Measurements from ENCODE around the gene MOGAT3. TPM values are rescaled to one million over a fixed set of nuclear protein-coding genes. Genes with fewer than 3 reads are reported as not detected.

MOGAT3 gene
- polyA plus RNA-seq, 1 donor = 0.90 TPM

GRCh38 chr7:101234636-101235035 is 33.8 kb upstream of the MOGAT3 start:
- no peak for DNase-seq

- DNase-seq = no peak
These were observed 33.2 kb upstream of the MOGAT3 start for GRCh38 chr7:101233907-101234547.

- DNase-seq = no peak
These were observed 31.5 kb upstream of the MOGAT3 start for GRCh38 chr7:101232141-101232850.

- no peak for DNase-seq
These were observed 30.8 kb upstream of the MOGAT3 start for GRCh38 chr7:101231644-101232043.

- DNase-seq = no peak
These were observed 25.9 kb upstream of the MOGAT3 start for GRCh38 chr7:101226721-101227120.

GRCh38 chr7:101225650-101226049 is 24.8 kb upstream of the MOGAT3 start:
- no peak for DNase-seq

GRCh38 chr7:101223528-101223927 is 22.7 kb upstream of the MOGAT3 start:
- no peak for DNase-seq

GRCh38 chr7:101222275-101222830 is 21.5 kb upstream of the MOGAT3 start:
- no peak for DNase-seq

GRCh38 chr7:101220295-101220694 is 19.5 kb upstream of the MOGAT3 start:
- DNase-seq = no peak

GRCh38 chr7:101218236-101219125 is 17.6 kb upstream of the MOGAT3 start:
- DNase-seq = no peak

GRCh38 chr7:101217388-101218235 is 16.8 kb upstream of the MOGAT3 start, which contains the start of the genes PLOD3 and ZNHIT1:
Gene PLOD3, minus strand, starts transcription at chr7:101217581. Its CDS starts 307 bp downstream, at chr7:101217274.
Gene ZNHIT1, plus strand, starts transcription at chr7:101218165. Its CDS starts 31 bp downstream, at chr7:101218196.
- DNase-seq = peak; percentile 99

GRCh38 chr7:101216860-101217387 is 16.1 kb upstream of the MOGAT3 start:
- DNase-seq = no peak

- no peak for DNase-seq
These were observed 15.4 kb upstream of the MOGAT3 start for GRCh38 chr7:101216001-101216859.

GRCh38 chr7:101212014-101212413 is 11.2 kb upstream of the MOGAT3 start:
- DNase-seq = no peak

- no peak for DNase-seq
These were observed 10.7 kb upstream of the MOGAT3 start for GRCh38 chr7:101211501-101211900.

GRCh38 chr7:101210143-101210542 is 9.3 kb upstream of the MOGAT3 start:
- DNase-seq = no peak

GRCh38 chr7:101208794-101209193 is 8.0 kb upstream of the MOGAT3 start:
- DNase-seq = no peak

GRCh38 chr7:101207459-101207858 is 6.6 kb upstream of the MOGAT3 start:
- DNase-seq = no peak

- DNase-seq = no peak
These were observed 5.8 kb upstream of the MOGAT3 start for GRCh38 chr7:101206665-101207042.
